ENCODE data around the gene MAML3. TPM values are rescaled to one million over a fixed set of nuclear protein-coding genes. Genes with fewer than 3 reads are reported as not detected.
A peak's percentile ranks its signal among the peaks of the same experiment; 100 is the strongest.

MAML3 gene
- total RNA-seq, 2 donors from 2014 or later: 2.6 to 5.8 TPM

DNA sequence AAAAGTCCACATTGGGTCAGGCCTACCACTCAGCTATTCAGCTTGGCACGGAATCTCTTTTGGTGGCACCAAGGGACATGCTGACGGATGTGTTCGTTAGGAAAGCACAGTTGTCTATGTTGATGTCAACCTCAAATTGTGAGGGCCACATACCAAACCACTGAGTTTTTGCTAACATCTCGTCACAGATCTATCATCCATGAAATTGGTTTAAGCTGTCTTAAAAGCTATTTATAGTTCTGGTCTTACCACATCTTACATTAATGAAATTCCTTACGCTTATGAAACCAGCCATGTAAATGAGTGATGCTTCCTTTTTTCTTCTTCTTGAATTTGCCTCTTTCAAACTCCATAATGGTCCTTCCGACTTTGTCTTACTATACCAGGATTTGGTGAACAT lies 386.8 kb downstream of the MAML3 start:
- Histone ChIP-seq H3K4me1 (peaks cover 0 to 48% of the 10 kb centered on the region in 2 donors), H3K36me3 (no peaks in the 10 kb centered on the region), H3K4me3 (no peak overlapping the region), H3K27me3 (no peaks in the 10 kb centered on the region), H3K27ac (no peak overlapping the region), H3K9me3 (no peaks in the 10 kb centered on the region)
- TF ChIP-seq, protein P1, sequence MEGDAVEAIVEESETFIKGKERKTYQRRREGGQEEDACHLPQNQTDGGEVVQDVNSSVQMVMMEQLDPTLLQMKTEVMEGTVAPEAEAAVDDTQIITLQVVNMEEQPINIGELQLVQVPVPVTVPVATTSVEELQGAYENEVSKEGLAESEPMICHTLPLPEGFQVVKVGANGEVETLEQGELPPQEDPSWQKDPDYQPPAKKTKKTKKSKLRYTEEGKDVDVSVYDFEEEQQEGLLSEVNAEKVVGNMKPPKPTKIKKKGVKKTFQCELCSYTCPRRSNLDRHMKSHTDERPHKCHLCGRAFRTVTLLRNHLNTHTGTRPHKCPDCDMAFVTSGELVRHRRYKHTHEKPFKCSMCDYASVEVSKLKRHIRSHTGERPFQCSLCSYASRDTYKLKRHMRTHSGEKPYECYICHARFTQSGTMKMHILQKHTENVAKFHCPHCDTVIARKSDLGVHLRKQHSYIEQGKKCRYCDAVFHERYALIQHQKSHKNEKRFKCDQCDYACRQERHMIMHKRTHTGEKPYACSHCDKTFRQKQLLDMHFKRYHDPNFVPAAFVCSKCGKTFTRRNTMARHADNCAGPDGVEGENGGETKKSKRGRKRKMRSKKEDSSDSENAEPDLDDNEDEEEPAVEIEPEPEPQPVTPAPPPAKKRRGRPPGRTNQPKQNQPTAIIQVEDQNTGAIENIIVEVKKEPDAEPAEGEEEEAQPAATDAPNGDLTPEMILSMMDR (IDR thresholded peaks at IDR 0.05): no peak
- no peak for DNase-seq (ENCODE audit: low spot score)

DNA sequence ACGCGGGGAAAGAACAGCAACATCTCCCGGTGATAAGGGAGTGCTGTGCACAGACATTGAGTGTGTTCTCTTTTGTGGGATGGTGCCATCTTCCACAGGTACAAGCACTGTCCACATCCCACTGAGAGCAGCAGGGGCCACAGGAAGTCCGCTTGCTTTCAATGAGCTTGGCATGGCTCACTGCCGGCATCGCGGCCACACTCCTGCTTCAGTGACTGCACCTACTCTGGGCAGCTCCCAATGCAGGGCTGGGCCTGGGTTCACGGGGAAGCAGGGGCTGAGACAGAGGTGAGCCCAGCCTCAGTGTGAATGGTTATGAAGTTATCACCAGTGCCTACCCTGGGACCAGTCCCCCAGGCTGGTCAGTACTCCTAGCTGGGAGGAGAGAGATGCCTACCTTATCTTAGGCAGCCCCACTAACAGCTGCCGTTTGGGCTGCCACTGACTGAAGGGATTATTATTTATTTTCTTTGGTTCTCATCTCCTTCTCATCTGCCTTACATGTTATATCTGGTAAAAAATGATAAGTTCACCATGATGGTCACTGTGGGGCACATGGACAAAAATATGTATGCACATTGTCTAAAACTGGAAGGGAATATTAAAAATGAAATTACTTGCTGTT lies 389.2 kb downstream of the MAML3 start:
- Histone ChIP-seq H3K4me3 (peak overlapping the region in 1 of 2 donors; percentile 28), H3K27me3 (no peaks in the 10 kb centered on the region), H3K9me3 (no peaks in the 10 kb centered on the region), H3K27ac (peak overlapping the region; percentile 80 to 85), H3K36me3 (no peaks in the 10 kb centered on the region), H3K4me1 (peaks cover 0 to 52% of the 10 kb centered on the region in 2 donors)
- DNase-seq (ENCODE audit: low spot score): peak; percentile 58
- TF ChIP-seq, protein P1 (IDR thresholded peaks at IDR 0.05): no peak

DNA sequence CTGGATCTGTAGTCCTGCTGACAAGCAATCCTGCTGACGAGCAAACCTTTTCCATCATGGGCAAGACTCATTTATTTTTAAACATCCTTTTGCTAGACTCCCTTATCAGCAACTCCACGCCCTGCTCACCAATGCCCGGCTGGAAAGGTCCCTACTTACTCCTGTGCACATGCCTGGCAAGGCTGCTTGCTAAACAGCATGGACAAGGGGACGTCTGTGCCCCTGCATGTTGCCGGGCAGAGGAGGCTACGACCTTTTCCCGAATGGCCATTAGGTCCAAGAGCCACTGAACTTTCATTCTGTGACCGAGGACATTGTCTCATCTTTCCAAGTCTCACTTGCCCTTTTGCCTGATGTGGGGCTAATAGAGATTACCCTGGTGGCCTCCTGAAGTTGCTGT lies 389.8 kb downstream of the MAML3 start:
- peak overlapping the region; percentile 80 to 85 for H3K27ac ChIP-seq
- H3K27me3 ChIP-seq: no peaks in the 10 kb centered on the region
- no peaks in the 10 kb centered on the region for H3K36me3 ChIP-seq
- TF ChIP-seq, protein P1 (IDR thresholded peaks at IDR 0.05): no peak
- peaks cover 0 to 52% of the 10 kb centered on the region in 2 donors for H3K4me1 ChIP-seq
- H3K9me3 ChIP-seq: no peaks in the 10 kb centered on the region
- H3K4me3 ChIP-seq: peak overlapping the region in 1 of 2 donors; percentile 28
- DNase-seq (ENCODE audit: low spot score): peak; percentile 58

DNA sequence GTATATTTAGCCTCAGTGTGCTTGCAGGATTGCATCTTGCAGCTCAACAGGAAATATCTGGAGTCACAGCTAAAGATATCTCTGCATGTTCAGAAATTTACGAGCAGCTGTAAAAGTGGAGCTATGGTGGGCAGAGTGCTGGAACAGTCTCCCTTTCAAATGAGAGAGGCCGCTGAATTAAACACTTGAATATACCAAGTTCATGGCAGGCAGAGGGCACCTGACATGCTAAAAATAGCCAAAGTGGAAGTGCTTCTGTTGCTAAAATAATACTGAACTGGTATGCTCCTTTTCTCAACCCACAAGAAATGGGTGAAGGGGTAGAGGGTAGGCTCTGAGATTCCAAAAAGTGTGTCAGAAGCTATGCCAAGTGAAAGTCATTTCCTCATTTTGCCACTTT lies 390.3 kb downstream of the MAML3 start:
- H3K36me3 ChIP-seq: no peaks in the 10 kb centered on the region
- H3K4me1 ChIP-seq: peaks cover 0 to 52% of the 10 kb centered on the region in 2 donors
- no peaks in the 10 kb centered on the region for H3K9me3 ChIP-seq
- TF ChIP-seq, protein P1 (IDR thresholded peaks at IDR 0.05): no peak
- DNase-seq (ENCODE audit: low spot score): peak; percentile 55
- peak overlapping the region; percentile 80 to 85 for H3K27ac ChIP-seq
- H3K4me3 ChIP-seq: peak overlapping the region in 1 of 2 donors; percentile 28
- H3K27me3 ChIP-seq: no peaks in the 10 kb centered on the region

DNA sequence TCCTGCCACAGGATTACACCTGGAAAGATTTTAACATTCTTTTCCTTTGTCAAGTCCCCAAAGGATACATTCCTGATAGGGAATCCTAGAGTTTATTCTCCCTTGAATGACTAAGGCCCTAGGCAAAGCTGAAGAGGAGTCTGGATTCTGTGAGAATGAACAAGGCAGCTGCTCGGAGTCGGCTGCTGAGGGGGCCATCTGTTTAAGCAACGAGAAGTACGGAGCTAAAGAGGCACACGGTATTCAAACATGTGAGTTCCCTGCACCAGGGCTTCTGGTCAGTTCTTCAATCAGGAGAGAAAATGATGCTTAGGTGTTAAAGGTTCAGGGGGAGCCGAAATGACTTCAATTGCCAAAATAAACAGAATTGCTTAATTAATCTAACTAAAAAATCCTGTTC lies 390.8 kb downstream of the MAML3 start:
- peak; percentile 52 for DNase-seq (ENCODE audit: low spot score)
- TF ChIP-seq, protein P1 (IDR thresholded peaks at IDR 0.05): no peak
- Histone ChIP-seq H3K4me3 (peak overlapping the region in 1 of 2 donors; percentile 28), H3K27ac (peak overlapping the region; percentile 80 to 85), H3K36me3 (no peaks in the 10 kb centered on the region), H3K4me1 (peaks cover 0 to 52% of the 10 kb centered on the region in 2 donors), H3K27me3 (no peaks in the 10 kb centered on the region), H3K9me3 (no peaks in the 10 kb centered on the region)

DNA sequence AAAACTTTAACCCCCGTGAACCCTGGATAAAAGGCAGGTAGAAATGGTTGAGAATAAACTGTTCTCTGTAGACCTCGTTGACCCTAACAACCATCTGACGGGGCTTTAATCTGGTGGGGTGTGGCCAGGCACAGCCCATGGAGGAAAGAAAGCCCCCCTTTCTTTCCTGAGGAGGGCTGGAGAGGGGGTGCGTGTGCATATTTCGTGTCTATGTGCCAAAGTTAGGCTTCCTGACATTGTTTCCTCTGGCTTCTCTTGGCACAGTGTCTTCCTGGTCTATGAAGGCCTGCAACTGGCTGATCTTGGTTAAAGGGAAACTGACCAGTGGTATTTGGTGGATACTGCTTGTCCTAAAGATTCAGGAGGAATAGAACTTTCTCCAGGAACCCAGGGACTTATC lies 391.3 kb downstream of the MAML3 start:
- Histone ChIP-seq H3K36me3 (no peaks in the 10 kb centered on the region), H3K27ac (peak overlapping the region; percentile 80 to 85), H3K4me3 (peak overlapping the region in 1 of 2 donors; percentile 28), H3K9me3 (no peaks in the 10 kb centered on the region), H3K27me3 (no peaks in the 10 kb centered on the region), H3K4me1 (peaks cover 0 to 52% of the 10 kb centered on the region in 2 donors)
- no peak for DNase-seq (ENCODE audit: low spot score)
- TF ChIP-seq, protein P1 (IDR thresholded peaks at IDR 0.05): no peak
